ENCODE results near the gene SEC63. TPM values are rescaled to one million over a fixed set of nuclear protein-coding genes. Genes with fewer than 3 reads are reported as not detected.
"Not testable (repeated sequence)": the region's sequence is repeated elsewhere in the genome, so short reads cannot be mapped to it uniquely, and the experiment has no call there.

The SEC63 gene
- total and polyA plus RNA-seq, 2 experiments from 2014 or later: 38.5 to 190 TPM

DNA sequence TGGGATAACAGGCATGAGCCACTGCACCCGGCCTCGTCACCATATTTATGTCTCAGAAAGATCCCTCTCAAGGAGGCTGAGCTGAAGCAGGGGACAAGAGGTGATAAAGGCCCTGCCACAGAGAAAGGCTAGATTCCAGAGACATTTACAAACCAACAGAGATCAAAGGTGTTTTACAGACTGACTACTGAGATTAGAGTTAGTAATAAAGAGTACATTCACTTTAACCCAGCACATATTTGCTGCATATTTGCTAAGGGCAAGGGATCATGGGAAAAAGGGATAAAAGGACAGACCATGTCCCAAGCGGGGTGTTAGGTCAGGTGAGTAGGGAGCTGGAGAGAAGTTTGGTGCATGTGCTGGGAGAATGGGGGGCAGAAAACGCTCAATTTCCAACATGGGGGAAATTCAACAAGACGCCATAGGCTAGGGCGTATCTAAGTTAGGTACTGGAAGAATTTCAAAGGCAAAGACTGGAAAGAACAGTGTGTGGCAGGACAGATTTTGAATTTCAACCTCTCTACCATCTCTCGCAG, 43.8 kb upstream of the SEC63 start:
- Histone ChIP-seq H3K4me3 (no peak overlapping the region), H3K27ac (no peak overlapping the region), H3K79me2 (ENCODE audit: insufficient read depth) (no peaks in the 10 kb centered on the region), H3K9me2 (ENCODE audit: insufficient read depth) (no peaks in the 10 kb centered on the region), H3K36me3 (ENCODE audit: low read depth) (no peaks in the 10 kb centered on the region), H3K4me1 (ENCODE audit: insufficient read depth) (no peaks in the 10 kb centered on the region), H3F3A (ENCODE audit: insufficient read depth) (no peaks in the 10 kb centered on the region), H3K27me3 (replicated peaks; ENCODE audit: insufficient read depth) (no peaks in the 10 kb centered on the region), H3K4me2 (ENCODE audit: unreplicated experiment) (no peak overlapping the region), H4K20me1 (ENCODE audit: insufficient read depth) (no peaks in the 10 kb centered on the region), H2AFZ (peak overlapping the region; percentile 63), H3K9me3 (ENCODE audit: low read depth) (no peaks in the 10 kb centered on the region), H3K9ac (no peak overlapping the region)
- TF ChIP-seq EZH2 (IDR thresholded peaks at IDR 0.05; ENCODE audit: insufficient read depth, poor library complexity, severe bottlenecking): no peak
- TF ChIP-seq EZH2phosphoT487 (IDR thresholded peaks at IDR 0.05; ENCODE audit: insufficient read depth, low read depth): no peak
- 67% methylated on average over 7 of the region's 7 CpGs for WGBS, 2 experiments (ENCODE audit: low coverage in 1 of 2, low lambda C conversion rate in 2 of 2, missing lambda C conversion rate in 2 of 2)
- DNase-seq: no peak
- in situ Hi-C loops (cut with MboI): no loop called here

DNA sequence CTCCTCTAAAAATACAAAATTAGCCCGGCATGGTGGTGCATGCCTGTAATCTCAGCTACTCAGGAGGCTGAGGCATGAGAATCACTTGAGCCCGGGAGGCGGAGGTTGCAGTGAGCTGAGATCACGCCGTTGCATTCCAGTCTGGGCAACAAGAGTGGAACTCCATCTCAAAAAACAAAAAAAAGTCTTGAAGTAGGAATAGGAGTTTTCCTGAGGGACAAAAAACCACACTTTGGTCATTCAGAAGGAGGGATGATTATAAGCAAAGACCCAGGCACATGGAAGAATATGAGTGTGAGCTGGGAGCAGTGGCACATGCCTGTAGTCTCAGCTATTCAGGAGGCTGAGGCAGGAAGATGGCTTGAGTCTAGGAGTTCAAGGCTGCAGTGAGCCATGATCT, 42.3 kb upstream of the SEC63 start:
- H3K79me2 ChIP-seq (ENCODE audit: insufficient read depth); H3K9ac ChIP-seq; H3K27me3 ChIP-seq (replicated peaks; ENCODE audit: insufficient read depth); H3K4me1 ChIP-seq (ENCODE audit: insufficient read depth); H4K20me1 ChIP-seq (ENCODE audit: insufficient read depth); DNase-seq; H3K4me2 ChIP-seq (ENCODE audit: unreplicated experiment); H3K9me2 ChIP-seq (ENCODE audit: insufficient read depth); in situ Hi-C loops (cut with MboI); H3F3A ChIP-seq (ENCODE audit: insufficient read depth); H3K9me3 ChIP-seq (ENCODE audit: low read depth); H3K27ac ChIP-seq; H3K4me3 ChIP-seq; H3K36me3 ChIP-seq (ENCODE audit: low read depth); H2AFZ ChIP-seq: not testable (repeated sequence)
- 77 to 84% methylated on average over 5 of the region's 5 CpGs for WGBS, 2 experiments (ENCODE audit: low coverage in 1 of 2, low lambda C conversion rate in 2 of 2, missing lambda C conversion rate in 2 of 2)

DNA sequence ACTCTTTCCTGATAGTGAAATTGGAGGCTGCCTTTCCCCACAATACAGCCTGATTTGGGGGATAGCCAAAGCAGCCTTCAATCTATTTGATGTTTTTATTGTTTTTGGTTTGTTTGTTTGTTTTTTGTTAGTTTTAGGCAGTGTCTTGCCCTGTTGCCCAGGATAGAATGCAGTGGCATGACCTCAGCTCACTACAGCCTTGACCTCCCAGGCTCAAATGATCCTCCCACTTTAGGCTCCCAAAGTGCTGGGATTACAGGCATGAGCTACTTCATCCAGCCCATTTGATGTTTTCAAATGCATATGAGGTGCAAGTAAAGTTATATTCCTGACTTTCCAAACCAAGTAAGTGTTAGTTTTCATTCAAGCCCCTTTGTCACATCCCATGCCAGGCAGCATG, 41.3 kb upstream of the SEC63 start:
- H3K4me3 ChIP-seq: no peak overlapping the region
- H3K27me3 ChIP-seq (replicated peaks; ENCODE audit: insufficient read depth): no peaks in the 10 kb centered on the region
- no peaks in the 10 kb centered on the region for H3K9me3 ChIP-seq (ENCODE audit: low read depth)
- in situ Hi-C loops (cut with MboI): no loop called here
- no peaks in the 10 kb centered on the region for H3K4me1 ChIP-seq (ENCODE audit: insufficient read depth)
- H3K36me3 ChIP-seq (ENCODE audit: low read depth): no peaks in the 10 kb centered on the region
- H3K27ac ChIP-seq: no peak overlapping the region
- no peaks in the 10 kb centered on the region for H3K9me2 ChIP-seq (ENCODE audit: insufficient read depth)
- no peaks in the 10 kb centered on the region for H3K79me2 ChIP-seq (ENCODE audit: insufficient read depth)
- no peak for DNase-seq
- no peaks in the 10 kb centered on the region for H4K20me1 ChIP-seq (ENCODE audit: insufficient read depth)
- H3K4me2 ChIP-seq (ENCODE audit: unreplicated experiment): no peak overlapping the region
- no peak for TF ChIP-seq EZH2 (IDR thresholded peaks at IDR 0.05; ENCODE audit: insufficient read depth, poor library complexity, severe bottlenecking)
- TF ChIP-seq EZH2phosphoT487 (IDR thresholded peaks at IDR 0.05; ENCODE audit: insufficient read depth, low read depth): no peak
- no peak overlapping the region for H2AFZ ChIP-seq
- no peak overlapping the region for H3K9ac ChIP-seq
- no peaks in the 10 kb centered on the region for H3F3A ChIP-seq (ENCODE audit: insufficient read depth)

DNA sequence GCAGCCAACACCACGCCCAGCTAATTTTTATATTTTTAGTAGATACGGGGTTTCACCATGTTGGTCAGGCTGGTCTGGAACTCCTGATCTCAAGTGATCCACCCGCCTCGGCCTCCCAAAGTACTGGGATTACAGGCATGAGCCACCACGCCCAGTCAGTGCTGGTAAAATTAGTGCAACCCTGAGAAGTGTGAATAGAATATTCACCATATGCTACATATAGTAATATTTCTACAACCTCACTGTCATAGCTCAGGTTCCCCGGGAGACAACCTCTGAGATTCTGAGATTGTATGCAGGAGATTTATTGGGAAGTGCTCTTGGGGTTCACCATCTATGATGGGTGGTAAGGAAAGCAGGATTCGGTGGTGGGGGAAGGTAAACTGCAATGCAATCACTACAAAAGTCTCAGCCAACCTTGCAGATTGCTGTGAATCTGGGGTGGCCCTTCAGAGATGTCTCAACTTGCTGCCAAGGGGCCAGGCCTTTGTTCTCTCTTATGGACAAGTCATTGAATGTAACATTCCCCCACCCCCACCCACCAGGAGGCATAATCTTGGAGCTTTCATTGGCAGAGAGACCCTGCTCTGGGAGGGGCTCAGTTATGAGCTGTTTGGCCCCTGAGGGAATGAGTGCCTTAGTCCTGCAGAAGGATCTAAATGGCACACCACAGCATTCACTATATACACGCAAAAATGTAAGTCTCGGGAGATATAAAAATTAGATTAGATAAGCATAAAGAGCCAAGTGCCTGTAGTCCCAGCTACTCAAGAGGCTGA, 34.0 kb upstream of the SEC63 start:
- no peaks in the 10 kb centered on the region for H3K9me3 ChIP-seq (ENCODE audit: low read depth)
- no peaks in the 10 kb centered on the region for H3F3A ChIP-seq (ENCODE audit: insufficient read depth)
- no peaks in the 10 kb centered on the region for H3K4me1 ChIP-seq (ENCODE audit: insufficient read depth)
- H3K4me3 ChIP-seq: no peak overlapping the region
- no peak overlapping the region for H3K27ac ChIP-seq
- TF ChIP-seq EZH2 (IDR thresholded peaks at IDR 0.05; ENCODE audit: insufficient read depth, poor library complexity, severe bottlenecking): no peak
- TF ChIP-seq EZH2phosphoT487 (IDR thresholded peaks at IDR 0.05; ENCODE audit: insufficient read depth, low read depth): no peak
- no peak for DNase-seq
- H3K79me2 ChIP-seq (ENCODE audit: insufficient read depth): no peaks in the 10 kb centered on the region
- H3K36me3 ChIP-seq (ENCODE audit: low read depth): no peaks in the 10 kb centered on the region
- no peaks in the 10 kb centered on the region for H4K20me1 ChIP-seq (ENCODE audit: insufficient read depth)
- H3K27me3 ChIP-seq (replicated peaks; ENCODE audit: insufficient read depth): no peaks in the 10 kb centered on the region
- in situ Hi-C loops (cut with MboI): no loop called here
- no peak overlapping the region for H3K4me2 ChIP-seq (ENCODE audit: unreplicated experiment)
- WGBS, 2 experiments (ENCODE audit: low coverage in 1 of 2, low lambda C conversion rate in 2 of 2, missing lambda C conversion rate in 2 of 2): 71 to 75% methylated on average over 9 of the region's 9 CpGs
- H3K9me2 ChIP-seq (ENCODE audit: insufficient read depth): no peaks in the 10 kb centered on the region
- no peak overlapping the region for H3K9ac ChIP-seq
- peak overlapping the region; percentile 14; the same call in 1 of the 2 replicates for H2AFZ ChIP-seq
